ENCODE data around the gene DCDC2C. TPM values are rescaled to one million over a fixed set of nuclear protein-coding genes. Genes with fewer than 3 reads are reported as not detected.

The DCDC2C gene
- total and polyA plus RNA-seq, 2 donors (not counting 1 experiment from before 2014, with no cell fraction given), result not detected

GRCh38 chr2:3725002-3725401, 21.6 kb downstream of the DCDC2C start:
- Histone ChIP-seq H3K9me3 (ENCODE audit: control insufficient read depth, insufficient read depth, low read depth, low read length) (no peaks in the 10 kb centered on the region), H3K27ac (ENCODE audit: insufficient read depth, low read length) (no peak overlapping the region), H4K20me1 (ENCODE audit: control insufficient read depth, extremely low read depth, insufficient read depth, low read length) (no peaks in the 10 kb centered on the region), H3K4me1 (ENCODE audit: control insufficient read depth, extremely low read depth, insufficient read depth, low read length) (no peaks in the 10 kb centered on the region), H3K36me3 (ENCODE audit: control insufficient read depth, insufficient read depth, low read length) (no peaks in the 10 kb centered on the region), H3K27me3 (ENCODE audit: control insufficient read depth, insufficient read depth, low read length) (peaks cover 4% of the 10 kb centered on the region), H3K4me2 (ENCODE audit: extremely low read depth, insufficient read depth, low read length) (no peak overlapping the region), H3K9ac (ENCODE audit: insufficient read depth, low read length) (no peak overlapping the region), H3K79me2 (ENCODE audit: control insufficient read depth, insufficient read depth, low read length) (no peaks in the 10 kb centered on the region), H3K4me3 (replicated peaks in 1 of 4; ENCODE audit: control extremely low read depth in 1 of 4, insufficient read depth in 1 of 4, low read depth in 3 of 4, low read length in 4 of 4) (no peak overlapping the region), H2AFZ (ENCODE audit: low read length) (no peak overlapping the region)
- DNase-seq (ENCODE audit: low read depth in 2 of 2), result no peak
- TF ChIP-seq EZH2 (IDR thresholded peaks at IDR 0.05; ENCODE audit: low read length, missing control alignments) (no peak), CTCF (conservative IDR thresholded peaks at IDR 0.05 in 1 of 2, IDR thresholded peaks at IDR 0.05 in 1 of 2; ENCODE audit: low read depth in 1 of 2, low read length in 2 of 2) (no peak)

GRCh38 chr2:3725458-3726250, 22.3 kb downstream of the DCDC2C start:
- Histone ChIP-seq H3K9ac (ENCODE audit: insufficient read depth, low read length) (no peak overlapping the region), H3K9me3 (ENCODE audit: control insufficient read depth, insufficient read depth, low read depth, low read length) (no peaks in the 10 kb centered on the region), H3K79me2 (ENCODE audit: control insufficient read depth, insufficient read depth, low read length) (no peaks in the 10 kb centered on the region), H3K27me3 (ENCODE audit: control insufficient read depth, insufficient read depth, low read length) (peaks cover 4% of the 10 kb centered on the region), H3K36me3 (ENCODE audit: control insufficient read depth, insufficient read depth, low read length) (no peaks in the 10 kb centered on the region), H3K4me2 (ENCODE audit: extremely low read depth, insufficient read depth, low read length) (no peak overlapping the region), H3K4me3 (replicated peaks in 1 of 4; ENCODE audit: control extremely low read depth in 1 of 4, insufficient read depth in 1 of 4, low read depth in 3 of 4, low read length in 4 of 4) (no peak overlapping the region), H4K20me1 (ENCODE audit: control insufficient read depth, extremely low read depth, insufficient read depth, low read length) (no peaks in the 10 kb centered on the region), H2AFZ (ENCODE audit: low read length) (no peak overlapping the region), H3K27ac (ENCODE audit: insufficient read depth, low read length) (no peak overlapping the region), H3K4me1 (ENCODE audit: control insufficient read depth, extremely low read depth, insufficient read depth, low read length) (no peaks in the 10 kb centered on the region)
- TF ChIP-seq EZH2 (IDR thresholded peaks at IDR 0.05; ENCODE audit: low read length, missing control alignments) (no peak), CTCF (conservative IDR thresholded peaks at IDR 0.05 in 1 of 2, IDR thresholded peaks at IDR 0.05 in 1 of 2; ENCODE audit: low read depth in 1 of 2, low read length in 2 of 2) (no peak)
- no peak for DNase-seq (ENCODE audit: low read depth in 2 of 2)

- no peaks in the 10 kb centered on the region for H3K9me3 ChIP-seq (ENCODE audit: control insufficient read depth, insufficient read depth, low read depth, low read length)
- no peak for TF ChIP-seq EZH2 (IDR thresholded peaks at IDR 0.05; ENCODE audit: low read length, missing control alignments)
- no peak for TF ChIP-seq CTCF (conservative IDR thresholded peaks at IDR 0.05 in 1 of 2, IDR thresholded peaks at IDR 0.05 in 1 of 2; ENCODE audit: low read depth in 1 of 2, low read length in 2 of 2)
Measured at GRCh38 chr2:3726511-3726910, 23.1 kb downstream of the DCDC2C start.

More at GRCh38 chr2:3726511-3726910, 23.1 kb downstream of the DCDC2C start:
- no peak overlapping the region for H3K27ac ChIP-seq (ENCODE audit: insufficient read depth, low read length)
- no peak overlapping the region for H3K4me3 ChIP-seq (replicated peaks in 1 of 4; ENCODE audit: control extremely low read depth in 1 of 4, insufficient read depth in 1 of 4, low read depth in 3 of 4, low read length in 4 of 4)
- no peak overlapping the region for H2AFZ ChIP-seq (ENCODE audit: low read length)
- H3K9ac ChIP-seq (ENCODE audit: insufficient read depth, low read length), result no peak overlapping the region
- no peaks in the 10 kb centered on the region for H3K79me2 ChIP-seq (ENCODE audit: control insufficient read depth, insufficient read depth, low read length)
- H3K4me2 ChIP-seq (ENCODE audit: extremely low read depth, insufficient read depth, low read length), result no peak overlapping the region
- H3K4me1 ChIP-seq (ENCODE audit: control insufficient read depth, extremely low read depth, insufficient read depth, low read length), result no peaks in the 10 kb centered on the region
- no peak for DNase-seq (ENCODE audit: low read depth in 2 of 2)
- no peaks in the 10 kb centered on the region for H3K36me3 ChIP-seq (ENCODE audit: control insufficient read depth, insufficient read depth, low read length)
- no peaks in the 10 kb centered on the region for H4K20me1 ChIP-seq (ENCODE audit: control insufficient read depth, extremely low read depth, insufficient read depth, low read length)
- H3K27me3 ChIP-seq (ENCODE audit: control insufficient read depth, insufficient read depth, low read length), result peaks cover 4% of the 10 kb centered on the region

Data from fibroblast of lung (primary cell).